ENCODE measurements around the gene TRDMT1.

TRDMT1 gene

DNA sequence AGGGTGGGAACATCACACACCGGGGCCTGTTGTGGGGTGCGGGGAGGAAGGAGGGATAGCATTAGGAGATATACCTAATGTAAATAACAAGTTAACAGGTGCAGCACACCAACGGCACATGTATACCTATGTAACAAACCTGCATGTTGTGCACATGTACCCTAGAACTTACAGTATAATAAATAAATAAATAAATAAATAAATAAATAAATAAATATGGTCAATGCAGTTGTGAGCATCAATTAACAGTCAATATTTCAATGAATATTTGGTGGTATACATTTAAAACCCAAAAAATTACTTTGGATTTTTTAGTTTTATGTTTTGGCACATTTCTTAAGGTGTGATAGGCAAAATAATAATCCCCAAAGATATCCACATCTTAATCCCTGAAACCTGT is 15.6 kb downstream of the TRDMT1 start:
- Histone ChIP-seq H3K27ac (no peak overlapping the region), H3K27me3 (replicated peaks) (no peaks in the 10 kb centered on the region), H3K36me3 (replicated peaks) (no peaks in the 10 kb centered on the region), H3K4me3 (ENCODE audit: low read depth, low read length) (no peak overlapping the region)
- in situ Hi-C loops (cut with HindIII; ENCODE audit: low pct_ligation_motif_present, low sequenced_read_pairs): no loop called here
- no peak for DNase-seq
- TF ChIP-seq, protein P1, sequence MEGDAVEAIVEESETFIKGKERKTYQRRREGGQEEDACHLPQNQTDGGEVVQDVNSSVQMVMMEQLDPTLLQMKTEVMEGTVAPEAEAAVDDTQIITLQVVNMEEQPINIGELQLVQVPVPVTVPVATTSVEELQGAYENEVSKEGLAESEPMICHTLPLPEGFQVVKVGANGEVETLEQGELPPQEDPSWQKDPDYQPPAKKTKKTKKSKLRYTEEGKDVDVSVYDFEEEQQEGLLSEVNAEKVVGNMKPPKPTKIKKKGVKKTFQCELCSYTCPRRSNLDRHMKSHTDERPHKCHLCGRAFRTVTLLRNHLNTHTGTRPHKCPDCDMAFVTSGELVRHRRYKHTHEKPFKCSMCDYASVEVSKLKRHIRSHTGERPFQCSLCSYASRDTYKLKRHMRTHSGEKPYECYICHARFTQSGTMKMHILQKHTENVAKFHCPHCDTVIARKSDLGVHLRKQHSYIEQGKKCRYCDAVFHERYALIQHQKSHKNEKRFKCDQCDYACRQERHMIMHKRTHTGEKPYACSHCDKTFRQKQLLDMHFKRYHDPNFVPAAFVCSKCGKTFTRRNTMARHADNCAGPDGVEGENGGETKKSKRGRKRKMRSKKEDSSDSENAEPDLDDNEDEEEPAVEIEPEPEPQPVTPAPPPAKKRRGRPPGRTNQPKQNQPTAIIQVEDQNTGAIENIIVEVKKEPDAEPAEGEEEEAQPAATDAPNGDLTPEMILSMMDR (IDR thresholded peaks at IDR 0.05; ENCODE audit: low read depth, low read length, missing control alignments): no peak

DNA sequence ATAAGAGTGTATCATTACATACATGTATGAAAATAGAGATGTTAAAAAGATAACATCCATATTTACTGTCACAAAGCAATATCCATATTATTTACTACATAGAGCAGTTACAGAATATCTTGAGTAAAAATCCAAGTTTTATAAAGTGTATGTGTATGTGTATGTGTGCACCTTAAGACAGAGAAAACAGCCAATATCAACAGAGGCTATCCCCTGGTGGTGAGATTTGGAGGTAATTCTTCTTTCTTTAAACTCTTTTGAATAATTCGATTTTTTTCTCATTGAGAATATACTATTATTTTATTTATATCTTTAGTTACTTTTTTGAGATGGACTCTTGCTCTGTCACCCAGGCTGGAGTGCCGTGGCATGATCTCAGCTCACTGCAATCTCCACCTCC is 18.4 kb downstream of the TRDMT1 start:
- H3K36me3 ChIP-seq (replicated peaks): no peaks in the 10 kb centered on the region
- in situ Hi-C loops (cut with HindIII; ENCODE audit: low pct_ligation_motif_present, low sequenced_read_pairs): no loop called here
- TF ChIP-seq, protein P1 (IDR thresholded peaks at IDR 0.05; ENCODE audit: low read depth, low read length, missing control alignments): peak; percentile 36

DNA sequence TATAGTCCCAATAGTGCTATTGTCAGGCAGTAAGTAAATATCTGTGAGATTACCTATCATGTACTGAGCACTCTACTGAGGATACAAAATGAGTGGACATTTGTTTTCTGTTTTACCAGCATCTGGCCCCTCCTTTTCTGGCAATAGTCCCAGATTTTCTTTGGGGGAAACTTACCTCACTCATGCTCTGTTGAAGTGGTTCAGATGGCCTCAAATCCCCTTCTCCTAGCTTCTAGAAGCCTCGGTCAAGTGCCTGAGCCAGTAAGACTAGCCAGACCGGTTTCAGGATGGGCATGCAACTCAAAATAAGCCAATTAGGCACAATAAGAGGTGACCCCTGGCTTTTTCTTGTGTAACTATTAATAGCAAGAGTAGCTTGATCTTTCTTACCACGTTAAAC is 19.7 kb downstream of the TRDMT1 start:
- in situ Hi-C loops (cut with HindIII; ENCODE audit: low pct_ligation_motif_present, low sequenced_read_pairs): no loop called here
- Histone ChIP-seq H3K27ac (no peak overlapping the region), H3K27me3 (replicated peaks) (no peaks in the 10 kb centered on the region), H3K4me3 (ENCODE audit: low read depth, low read length) (no peak overlapping the region), H3K36me3 (replicated peaks) (no peaks in the 10 kb centered on the region)
- TF ChIP-seq, protein P1 (IDR thresholded peaks at IDR 0.05; ENCODE audit: low read depth, low read length, missing control alignments): no peak
- DNase-seq: no peak

More for the DNA sequence above, 18.4 kb downstream of the TRDMT1 start:
- no peak overlapping the region for H3K27ac ChIP-seq
- DNase-seq: no peak
- H3K4me3 ChIP-seq (ENCODE audit: low read depth, low read length): no peak overlapping the region
- H3K27me3 ChIP-seq (replicated peaks): no peaks in the 10 kb centered on the region

DNA sequence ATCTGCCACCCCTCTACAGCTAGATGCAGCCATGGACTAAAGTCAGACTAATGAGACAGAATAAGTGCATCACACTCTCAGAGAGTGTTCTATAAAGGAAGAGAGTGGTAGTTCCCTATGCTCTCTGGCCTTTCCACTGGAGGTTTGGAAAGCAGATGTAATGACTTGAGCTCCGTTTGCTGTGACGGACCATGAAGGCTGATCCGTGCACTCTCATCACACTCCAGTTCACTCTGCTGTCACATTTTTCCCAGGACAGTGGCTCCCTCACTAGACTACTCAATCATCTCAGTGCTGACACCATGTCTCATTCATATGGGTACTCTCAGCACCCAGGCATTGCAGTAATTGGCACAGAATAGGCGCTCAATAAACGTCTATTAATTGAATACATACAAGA is 20.4 kb downstream of the TRDMT1 start:
- Histone ChIP-seq H3K27ac (no peak overlapping the region), H3K4me3 (ENCODE audit: low read depth, low read length) (no peak overlapping the region), H3K27me3 (replicated peaks) (no peaks in the 10 kb centered on the region), H3K36me3 (replicated peaks) (no peaks in the 10 kb centered on the region)
- TF ChIP-seq, protein P1 (IDR thresholded peaks at IDR 0.05; ENCODE audit: low read depth, low read length, missing control alignments): no peak
- no peak for DNase-seq
- in situ Hi-C loops (cut with HindIII; ENCODE audit: low pct_ligation_motif_present, low sequenced_read_pairs): no loop called here

DNA sequence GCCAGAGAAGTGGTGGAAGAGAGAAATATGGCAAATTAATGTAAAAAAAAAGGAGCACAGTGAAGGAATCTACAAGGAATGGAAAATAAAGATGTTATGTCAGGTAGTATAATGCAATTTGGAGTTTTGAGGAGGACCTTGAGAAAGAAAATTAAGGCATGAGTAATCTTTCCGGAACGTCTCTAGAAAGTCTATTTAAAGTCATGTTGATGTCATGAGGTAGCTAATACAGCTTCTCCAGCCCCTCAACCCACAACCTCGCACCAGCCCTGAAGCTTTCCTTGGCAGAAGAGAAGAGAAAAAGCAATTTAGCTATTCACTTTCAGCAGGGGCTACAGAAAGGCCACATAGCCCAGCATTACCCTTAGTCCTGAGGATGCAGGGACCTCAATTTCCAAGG is 22.5 kb downstream of the TRDMT1 start:
- no peak overlapping the region for H3K4me3 ChIP-seq (ENCODE audit: low read depth, low read length)
- peak; percentile 46 for DNase-seq
- H3K36me3 ChIP-seq (replicated peaks): no peaks in the 10 kb centered on the region
- H3K27me3 ChIP-seq (replicated peaks): no peaks in the 10 kb centered on the region
- H3K27ac ChIP-seq: no peak overlapping the region
- in situ Hi-C loops (cut with HindIII; ENCODE audit: low pct_ligation_motif_present, low sequenced_read_pairs): no loop called here
- TF ChIP-seq, protein P1 (IDR thresholded peaks at IDR 0.05; ENCODE audit: low read depth, low read length, missing control alignments): no peak

DNA sequence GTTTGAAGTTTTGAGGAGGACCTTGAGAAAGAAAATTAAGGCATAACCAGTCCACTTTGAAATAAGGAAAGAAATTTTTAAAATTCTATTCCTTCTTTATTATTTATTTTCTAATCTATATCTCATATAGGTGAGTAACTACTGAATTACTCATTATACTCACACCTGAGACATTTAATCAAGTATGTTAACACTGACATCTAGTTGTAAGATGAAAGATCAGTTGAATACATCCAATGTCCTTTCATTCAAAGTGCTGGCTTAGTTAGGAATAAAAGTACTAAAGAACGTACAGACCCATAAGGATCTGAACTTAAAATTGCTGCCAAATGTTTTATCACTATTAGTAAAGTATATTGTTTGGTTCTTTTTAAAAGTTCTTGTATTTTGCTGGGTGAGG is 23.5 kb downstream of the TRDMT1 start:
- no peaks in the 10 kb centered on the region for H3K27me3 ChIP-seq (replicated peaks)
- H3K27ac ChIP-seq: no peak overlapping the region
- in situ Hi-C loops (cut with HindIII; ENCODE audit: low pct_ligation_motif_present, low sequenced_read_pairs): no loop called here
- no peak overlapping the region for H3K4me3 ChIP-seq (ENCODE audit: low read depth, low read length)
- DNase-seq: no peak
- H3K36me3 ChIP-seq (replicated peaks): no peaks in the 10 kb centered on the region
- TF ChIP-seq, protein P1 (IDR thresholded peaks at IDR 0.05; ENCODE audit: low read depth, low read length, missing control alignments): no peak
